Activated effector memory CD4-positive, alpha-beta T cell treated with Interleukin-2 at 50 U/mL for 16 hours (primary cell): ENCODE results near the gene SHISA7.
A peak's percentile ranks its signal among the peaks of the same experiment; 100 is the strongest.

Experiments used
- DNase-seq: peaks from one replicate; pipeline ENCODE4 v3.0.0-alpha.2; 2020

SHISA7 gene

DNA sequence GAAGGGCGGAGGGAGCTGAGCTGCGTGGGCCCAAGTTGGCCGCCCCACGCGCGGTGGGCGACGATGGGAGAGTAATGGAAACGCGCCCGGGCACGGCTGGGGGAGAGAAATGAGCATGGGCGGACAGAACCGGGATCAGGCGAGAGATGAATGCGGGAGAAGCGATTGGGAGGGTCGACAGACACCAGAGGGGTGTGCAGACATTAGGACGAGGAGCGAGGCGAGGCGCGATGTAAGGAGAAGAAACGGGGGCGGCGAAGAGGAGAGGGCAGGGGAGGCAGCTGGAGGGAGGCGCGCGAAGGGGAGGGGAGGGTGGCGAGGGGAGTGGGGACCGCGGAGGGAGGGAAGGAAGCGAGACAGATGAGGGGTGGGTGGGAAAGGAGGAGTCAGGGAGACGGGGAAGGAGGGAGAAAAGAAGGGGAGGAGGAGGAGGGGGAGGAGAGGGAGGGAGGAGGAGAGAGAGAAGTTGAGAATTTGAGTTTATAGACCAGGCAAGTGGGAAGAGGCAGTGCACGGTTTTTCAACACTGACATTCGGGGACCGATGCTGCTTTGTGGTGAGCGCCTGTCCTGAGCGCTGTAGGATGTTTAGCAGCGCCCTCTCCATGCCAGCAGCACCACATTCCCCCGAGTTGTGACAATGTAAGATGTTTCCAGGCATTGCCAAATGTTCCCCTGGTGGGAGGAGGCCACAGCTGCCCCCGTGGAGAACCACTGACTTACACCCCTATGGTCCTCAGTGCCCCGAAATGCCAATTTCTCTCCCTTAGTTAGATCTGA is at the start of gene SHISA7:
SHISA7 (minus strand) TSS at position 256 of the 779 bp plus-strand sequence. CDS start 437 bp downstream, outside the sequence.
- no peak for DNase-seq

DNA sequence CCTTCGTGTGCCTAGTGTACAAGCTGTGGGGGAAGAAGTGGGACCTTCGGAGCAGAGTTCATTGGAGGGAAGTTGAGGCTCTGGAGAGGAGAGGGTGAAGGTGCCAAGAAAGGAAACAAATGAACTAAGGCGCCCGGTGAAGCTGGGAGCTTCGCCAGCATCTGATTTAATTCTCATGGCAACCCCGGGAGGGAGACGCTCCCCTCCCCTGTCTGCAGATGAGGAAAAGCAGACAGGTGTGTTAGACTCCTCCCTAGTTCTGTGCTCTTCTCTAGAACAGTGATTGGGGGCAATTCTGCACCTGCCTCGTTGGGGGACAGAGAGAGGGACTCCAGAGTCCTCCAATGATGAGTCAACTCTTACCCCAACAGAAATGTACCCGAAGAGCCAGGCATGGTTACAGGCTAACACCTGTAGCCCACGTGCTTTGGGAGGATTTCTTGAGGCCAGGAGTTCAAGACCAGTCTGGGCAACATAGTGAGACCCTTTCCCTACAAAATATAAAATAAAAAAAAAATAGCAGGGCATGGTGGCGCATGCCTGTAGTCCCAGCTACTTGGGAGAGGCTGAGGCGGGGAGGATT is 49.4 kb upstream of the SHISA7 start:
- DNase-seq, result no peak

DNA sequence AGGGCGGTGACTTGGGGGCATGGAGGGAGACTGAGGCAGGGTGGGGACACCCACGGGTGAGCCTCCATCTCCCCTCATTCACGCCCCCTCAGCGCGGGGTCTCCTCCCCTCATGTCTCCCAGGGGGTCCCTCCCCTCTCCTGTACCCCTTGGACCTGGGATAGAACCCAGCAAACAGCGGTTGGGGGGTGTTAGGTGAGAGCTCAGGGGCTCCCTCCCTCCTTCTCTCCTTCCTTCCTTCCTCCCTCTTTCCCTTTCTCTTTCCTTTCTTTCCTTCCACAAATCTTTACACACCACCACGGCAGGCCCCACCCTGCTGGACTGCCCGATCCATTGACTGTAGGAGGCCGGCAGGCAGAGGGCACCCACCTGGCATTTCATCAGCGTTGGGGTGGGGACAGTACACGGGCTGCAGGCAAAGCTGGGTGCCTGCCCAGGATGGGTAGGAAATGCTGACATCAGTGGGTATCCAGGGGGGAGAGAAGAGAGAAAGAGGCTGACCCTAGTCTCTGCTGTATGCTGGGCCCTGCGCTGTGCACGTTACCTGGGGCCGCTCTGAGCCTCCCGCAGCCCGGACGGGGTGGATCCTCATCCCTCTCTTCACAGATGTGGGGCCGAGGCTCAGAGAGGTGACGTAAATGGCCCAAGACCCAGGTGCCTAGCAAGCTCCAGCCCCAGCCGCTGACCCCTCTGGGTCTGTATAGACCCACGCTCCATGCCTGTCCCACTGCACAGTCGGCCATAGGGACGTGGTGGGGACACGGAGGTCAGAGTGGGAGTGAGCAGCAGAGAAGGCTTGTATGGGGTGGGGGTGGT is 48.7 kb upstream of the SHISA7 start:
- no peak for DNase-seq

DNA sequence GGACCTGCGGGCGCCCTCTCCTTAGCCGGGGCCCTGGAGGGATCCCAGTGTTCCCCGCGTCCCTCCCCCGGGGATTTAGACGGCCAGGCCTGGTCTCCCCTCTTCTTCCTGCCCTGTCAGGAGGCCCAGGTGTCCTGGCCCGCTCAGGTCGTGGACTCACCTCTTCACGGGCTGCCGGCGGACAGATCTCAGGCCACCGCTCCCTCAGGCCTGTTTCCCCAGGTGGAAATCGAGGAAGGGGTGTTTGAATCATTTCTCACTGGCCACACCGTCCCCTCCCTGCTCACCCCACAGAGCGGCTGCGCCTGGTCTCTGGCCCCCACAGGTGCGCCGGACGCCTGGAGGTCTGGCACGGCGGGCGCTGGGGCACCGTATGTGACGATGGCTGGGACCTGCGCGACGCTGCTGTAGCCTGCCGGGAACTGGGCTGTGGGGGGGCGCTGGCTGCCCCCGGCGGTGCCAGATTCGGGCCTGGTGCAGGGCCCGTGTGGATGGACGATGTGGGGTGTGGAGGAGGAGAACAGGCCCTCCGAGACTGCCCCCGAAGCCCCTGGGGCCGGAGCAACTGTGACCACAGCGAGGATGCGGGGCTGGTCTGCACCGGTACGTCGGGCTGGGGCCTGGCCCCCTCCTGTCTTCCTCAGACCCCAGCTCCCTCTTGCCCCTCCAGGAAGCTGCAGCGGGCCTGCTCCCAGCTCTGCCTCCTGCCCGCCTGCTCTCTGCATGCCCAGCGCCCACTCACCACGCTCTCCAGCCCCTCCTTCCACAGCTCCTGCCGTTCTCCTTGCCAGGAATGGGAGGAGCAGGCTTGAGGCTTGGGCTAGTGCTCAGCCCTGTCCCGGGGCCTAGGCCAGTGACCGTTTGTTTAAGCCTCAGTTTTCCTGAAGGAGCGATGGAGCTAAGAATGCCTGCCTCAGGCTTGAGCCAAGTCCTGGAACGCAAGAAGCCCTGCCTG is 47.7 kb upstream of the SHISA7 start:
- DNase-seq, result no peak

DNA sequence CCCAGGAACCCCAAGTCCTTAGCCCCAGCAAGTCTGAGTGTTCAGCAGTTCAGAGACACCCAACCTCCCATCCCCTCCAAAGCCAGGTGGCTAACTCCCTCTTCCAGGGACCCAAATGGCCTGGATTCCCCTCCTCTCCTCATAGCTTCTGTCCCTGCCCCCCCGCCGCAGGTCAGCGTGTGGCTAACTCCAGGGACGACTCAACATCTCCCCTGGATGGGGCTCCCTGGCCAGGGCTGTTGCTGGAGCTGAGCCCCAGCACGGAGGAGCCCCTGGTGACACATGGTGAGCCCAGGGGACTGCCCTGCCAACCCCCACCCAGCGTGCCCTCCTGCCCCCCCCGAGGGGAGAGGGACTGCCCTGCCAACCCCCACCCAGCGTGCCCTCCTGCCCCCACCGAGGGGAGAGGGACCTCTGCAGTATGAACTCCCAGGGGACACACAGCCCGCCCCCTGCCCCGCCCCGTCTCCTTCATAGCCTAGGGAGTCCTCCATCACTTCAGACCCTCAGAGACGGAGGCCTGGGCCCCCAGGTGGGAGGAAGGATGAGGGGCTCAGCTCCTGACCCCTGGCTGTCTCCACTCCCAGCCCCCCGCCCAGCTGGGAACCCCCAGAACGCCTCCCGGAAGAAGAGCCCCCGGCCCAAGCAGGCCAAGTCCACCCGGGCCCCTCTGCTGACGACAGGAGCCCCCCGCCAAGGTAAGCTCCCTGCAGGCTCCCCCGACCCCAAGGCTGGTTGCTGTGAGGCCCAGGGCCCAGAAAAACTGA is 46.8 kb upstream of the SHISA7 start:
- DNase-seq, result no peak

DNA sequence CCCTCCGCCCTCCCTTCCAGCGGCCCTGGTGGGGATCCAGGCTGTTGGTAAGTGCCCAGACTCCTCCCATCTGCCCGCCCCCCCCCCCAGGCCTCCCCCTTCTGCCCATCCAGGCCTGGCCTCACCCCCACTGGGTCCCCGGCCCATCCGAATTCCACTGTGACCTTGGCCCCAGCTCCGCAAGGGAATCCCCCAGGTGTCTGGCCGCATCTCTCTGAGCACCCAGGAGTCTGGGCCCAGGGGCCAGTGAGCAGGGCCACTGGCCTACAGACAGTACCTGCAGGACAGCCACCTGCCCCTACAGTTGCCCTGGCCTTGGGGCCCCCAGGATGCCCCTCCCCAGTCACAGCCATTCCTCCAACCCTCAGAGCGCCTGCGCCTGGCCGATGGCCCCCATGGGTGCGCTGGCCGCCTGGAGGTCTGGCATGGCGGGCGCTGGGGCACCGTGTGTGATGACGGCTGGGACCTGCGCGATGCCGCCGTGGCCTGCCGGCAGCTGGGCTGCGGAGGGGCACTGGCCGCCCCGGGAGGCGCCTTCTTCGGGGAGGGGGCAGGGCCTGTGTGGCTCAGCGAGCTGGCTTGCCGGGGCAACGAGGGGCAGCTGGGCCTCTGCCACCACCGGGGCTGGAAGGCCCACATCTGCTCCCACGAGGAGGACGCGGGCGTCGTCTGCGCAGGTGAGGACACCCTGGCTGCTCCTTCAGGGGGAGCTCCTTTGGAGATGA is 46.0 kb upstream of the SHISA7 start:
- no peak for DNase-seq

DNA sequence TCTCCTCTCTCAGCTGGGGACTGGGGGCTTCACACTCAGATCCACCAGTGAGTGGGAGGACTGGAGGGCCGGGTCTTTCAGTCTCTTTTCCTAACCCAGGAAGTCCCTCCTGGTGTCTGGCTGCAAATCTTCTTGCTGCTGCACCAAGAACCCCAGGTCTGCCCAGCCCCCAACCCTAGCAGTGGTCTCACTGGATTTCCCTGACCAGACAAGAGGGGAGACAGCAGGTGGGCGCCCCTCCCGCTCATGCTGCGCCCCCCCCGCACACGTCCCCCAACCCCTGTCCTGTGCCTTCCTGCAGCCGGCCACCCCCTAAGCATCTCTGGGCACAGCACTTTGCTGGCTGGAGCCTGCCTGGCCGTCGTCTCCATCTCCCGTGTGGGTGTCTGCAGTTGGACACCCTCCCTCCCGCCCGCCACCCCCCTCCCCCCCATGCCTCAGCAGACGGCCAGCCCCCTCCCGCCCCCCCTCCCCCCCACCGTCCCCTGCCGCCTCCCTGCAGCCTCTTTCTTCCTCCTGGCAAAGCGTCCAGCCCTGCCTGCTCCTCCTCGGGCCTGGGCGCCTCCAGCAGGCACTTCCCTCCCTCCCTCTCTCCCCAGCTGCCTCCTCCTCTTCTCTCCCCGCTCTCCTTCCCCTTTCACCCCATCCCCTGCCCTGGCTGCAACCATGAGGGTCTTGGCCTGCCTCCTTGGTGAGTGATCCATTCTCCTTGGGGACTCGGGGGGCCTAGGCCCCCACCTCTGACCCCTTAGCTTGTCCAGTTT is 45.0 kb upstream of the SHISA7 start, which contains the start of gene SSC5D:
SSC5D (plus strand) TSS at position 513 of the 764 bp plus-strand sequence; CDS start at position 667, 154 bp downstream.
- no peak for DNase-seq

DNA sequence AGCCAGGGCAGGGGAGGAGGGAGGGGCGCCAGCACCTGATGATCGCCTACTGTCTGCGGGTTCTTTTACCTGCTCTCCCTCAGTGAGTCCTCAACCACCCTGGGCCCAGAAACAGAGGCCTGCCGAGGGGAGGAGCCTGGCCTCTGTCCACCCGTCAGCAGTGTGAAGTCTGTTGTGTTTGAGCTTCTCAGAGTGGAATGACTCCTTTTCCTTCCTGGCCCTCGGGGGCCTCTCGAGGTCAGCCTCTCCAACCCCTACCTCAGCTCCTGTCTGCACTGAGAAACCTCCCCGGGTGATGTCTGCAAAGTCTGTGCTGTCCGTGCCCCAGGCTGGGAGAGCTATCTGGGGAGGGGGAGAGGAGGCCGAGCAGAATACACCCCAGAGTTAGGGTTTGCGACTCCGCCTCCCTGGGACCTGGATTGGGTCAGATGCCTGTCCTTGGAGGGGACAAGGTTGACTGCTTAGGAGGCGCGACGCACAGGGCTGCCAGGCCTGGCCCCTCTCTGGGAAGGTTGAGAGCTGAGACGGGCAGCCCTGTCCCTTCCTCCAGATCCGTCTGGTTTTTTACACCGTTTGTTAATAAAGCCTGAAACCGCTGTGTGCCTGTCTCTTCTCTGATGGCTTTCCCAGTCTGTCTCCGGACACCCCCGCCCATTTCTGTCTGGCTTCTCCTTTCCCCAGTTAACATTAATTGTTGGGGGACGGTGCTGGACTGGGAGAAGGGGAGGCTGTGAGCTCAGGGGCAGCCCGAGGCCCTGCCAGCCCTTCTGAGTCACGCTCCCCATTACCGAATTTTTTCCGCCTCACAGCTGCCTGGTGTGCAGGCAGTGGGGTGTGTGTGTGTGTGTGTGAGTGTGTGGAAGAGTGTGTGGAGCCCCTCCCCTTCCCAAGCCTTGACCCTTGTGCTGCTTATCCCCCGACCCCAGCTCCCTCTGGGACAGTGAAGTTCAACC is 44.1 kb upstream of the SHISA7 start:
- DNase-seq, result no peak

DNA sequence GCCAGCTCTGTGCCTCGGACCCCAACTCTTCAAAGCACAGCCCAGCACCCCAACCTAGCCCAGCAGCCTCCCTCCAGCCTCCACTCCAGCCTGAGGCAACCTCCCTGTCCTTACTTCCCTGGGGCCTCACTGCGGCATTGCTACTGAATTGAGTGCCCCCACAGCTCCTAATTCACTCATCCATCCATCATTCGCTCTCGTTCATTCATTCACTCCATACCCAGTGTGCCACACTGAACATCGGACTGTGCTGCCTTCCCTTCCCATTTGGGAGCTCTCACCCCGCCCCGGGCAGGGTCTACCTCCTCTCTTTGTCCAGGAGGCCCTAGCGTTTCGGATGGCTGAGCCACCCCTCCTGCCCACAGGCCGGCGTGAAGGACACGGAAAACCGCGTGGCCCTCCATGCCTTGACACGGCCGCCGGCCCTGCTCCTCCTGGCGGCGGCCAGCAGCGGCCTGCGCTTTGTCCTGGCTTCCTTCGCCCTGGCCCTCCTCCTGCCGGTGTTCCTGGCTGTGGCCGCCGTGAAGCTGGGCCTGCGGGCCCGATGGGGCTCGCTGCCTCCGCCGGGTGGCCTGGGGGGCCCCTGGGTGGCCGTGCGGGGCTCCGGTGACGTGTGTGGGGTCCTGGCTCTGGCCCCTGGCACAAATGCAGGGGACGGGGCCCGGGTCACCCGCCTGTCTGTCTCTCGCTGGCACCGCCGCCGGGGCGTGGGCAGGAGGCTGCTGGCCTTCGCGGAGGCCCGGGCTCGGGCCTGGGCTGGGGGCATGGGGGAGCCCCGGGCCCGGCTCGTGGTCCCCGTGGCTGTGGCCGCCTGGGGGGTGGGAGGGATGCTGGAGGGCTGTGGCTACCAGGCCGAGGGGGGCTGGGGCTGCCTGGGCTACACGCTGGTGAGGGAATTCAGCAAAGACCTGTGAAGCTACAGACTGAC is 43.2 kb upstream of the SHISA7 start:
- no peak for DNase-seq

DNA sequence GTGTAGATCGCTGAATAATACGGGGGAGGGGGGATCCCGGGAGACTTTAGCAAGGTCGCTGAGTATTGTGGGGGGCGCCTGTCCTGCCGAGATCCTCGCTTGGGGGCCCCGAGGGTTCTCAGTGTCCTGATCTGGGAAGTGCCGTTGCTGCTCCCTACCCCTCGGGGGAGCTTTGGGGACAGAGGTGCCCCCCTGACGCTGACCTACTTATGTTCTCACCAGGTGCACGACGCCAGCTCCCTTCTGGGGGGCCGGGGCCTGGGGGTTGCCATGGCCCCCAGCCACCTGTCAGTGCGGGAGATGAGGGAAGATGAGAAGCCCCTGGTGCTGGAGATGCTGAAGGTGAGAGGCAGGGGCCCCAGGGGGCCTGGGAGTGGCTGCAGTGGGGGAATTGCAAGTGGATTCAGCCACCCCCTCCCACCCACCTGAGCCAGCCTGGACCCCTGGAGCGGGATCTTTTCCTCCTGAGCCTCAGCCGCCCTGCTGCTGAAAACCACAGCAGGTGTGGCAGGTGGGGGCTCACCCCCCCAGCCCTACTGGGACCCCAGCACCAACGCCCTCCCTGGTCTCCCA is 42.4 kb upstream of the SHISA7 start:
- no peak for DNase-seq

DNA sequence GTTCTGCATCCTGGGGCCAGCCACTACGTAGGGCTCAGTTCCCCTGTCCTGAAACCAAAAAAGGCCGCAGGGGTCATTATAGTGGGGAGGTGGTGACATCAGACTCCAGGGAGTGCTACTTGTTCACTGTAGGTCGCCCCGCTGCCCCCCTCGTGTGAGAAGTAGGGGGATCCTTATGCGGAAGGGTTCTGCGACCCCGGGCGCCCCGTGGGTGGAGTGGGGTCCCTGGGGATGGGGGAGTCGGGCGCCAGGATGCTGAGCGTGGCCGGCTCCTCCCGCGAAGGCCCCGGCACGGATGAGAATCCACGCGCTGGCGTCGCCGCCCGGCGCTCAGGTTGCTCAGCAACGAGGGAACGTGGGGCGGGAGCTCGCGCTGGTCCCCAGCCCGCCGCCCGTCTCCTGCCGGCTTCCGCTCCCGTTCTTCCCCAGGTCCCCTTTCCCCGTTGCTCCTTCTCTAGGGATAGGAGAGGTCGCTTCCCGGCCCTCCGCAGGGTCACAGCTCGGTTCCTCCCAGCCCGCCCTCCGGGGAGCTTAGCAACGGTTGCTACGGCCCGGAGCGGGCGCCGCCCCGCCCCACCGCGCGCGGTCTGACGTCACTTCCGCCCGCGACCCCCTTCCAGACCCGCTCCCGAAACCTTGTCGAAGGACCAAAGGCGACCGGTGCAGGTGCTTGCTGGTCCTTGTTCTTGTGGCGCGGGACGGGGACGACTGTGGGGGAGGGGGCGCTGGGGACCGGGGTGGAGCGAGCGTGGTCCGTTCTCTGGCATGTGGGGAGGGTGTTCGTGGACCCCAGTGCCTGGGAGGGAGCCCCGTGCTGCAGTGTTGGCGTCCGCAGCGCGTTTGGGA is 41.7 kb upstream of the SHISA7 start, which contains the start of gene NAT14:
NAT14 (plus strand) TSS at position 596 of the 846 bp plus-strand sequence. CDS start 521 bp downstream, outside the sequence.
- peak; percentile 43 for DNase-seq

DNA sequence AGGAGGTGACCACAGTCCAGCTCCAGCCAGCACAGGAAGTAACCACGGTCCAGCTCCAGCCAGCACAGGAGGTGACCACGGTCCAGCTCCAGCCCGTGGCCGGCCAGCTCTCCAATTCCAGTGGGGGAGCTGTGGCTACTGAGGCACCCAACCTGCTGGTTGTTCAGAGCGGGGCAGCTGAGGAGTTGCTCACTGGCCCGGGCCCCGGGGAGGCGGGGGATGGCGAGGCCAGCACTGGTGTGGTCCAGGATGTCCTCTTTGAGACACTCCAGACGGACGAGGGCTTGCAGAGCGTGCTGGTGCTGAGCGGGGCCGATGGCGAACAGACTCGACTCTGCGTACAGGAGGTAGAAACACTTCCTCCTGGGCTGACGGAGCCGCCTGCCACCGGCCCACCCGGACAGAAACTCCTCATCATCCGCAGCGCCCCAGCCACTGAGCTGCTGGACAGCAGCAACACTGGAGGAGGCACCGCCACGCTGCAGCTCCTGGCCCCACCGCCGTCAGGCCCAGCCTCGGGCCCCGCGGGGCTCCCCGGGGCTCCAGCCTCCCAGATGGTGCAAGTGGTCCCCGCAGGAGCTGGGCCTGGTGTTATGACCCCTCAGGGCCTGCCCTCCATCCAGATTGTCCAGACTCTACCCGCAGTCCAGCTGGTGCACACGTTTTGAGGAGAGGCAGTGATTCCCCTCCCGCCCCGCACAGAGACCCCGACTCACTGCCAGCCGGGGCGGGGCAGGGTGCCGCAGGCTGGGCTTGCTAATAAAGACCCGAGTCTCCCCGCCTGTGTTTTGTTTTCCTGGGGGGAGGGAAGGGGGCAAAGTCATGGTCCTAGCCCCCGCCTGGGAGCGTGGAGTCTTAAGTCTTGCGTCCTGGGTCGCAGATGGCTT is 40.8 kb upstream of the SHISA7 start:
- no peak for DNase-seq

DNA sequence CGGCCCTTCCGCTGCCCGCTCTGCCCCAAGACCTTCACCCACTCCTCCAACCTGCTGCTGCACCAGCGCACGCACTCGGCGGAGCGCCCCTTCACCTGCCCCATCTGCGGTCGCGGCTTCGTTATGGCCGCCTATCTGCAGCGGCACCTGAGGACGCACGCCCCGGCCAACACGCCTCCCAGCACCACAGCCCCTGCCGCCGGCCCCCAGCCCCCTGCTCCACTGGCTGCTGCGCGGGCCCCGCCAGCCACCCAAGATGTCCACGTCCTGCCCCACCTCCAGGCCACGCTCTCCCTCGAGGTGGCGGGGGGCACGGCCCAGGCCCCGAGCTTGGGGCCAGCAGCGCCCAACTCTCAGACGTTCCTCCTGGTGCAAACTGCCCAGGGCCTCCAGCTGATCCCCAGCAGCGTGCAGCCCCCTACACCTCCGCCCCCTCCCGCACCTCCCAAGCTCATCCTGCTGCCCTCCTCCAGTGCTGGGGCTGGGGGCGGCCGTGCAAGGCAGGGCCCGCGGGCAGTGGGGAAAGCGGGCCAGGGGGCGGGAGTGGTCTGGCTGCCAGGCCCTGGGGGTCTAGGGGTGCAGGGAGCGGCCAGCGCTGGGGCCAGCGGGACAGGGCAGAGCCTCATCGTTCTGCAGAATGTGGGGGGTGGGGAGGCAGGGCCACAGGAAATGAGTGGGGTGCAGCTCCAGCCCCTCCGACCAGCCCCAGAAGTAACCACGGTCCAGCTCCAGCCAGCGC is 40.0 kb upstream of the SHISA7 start:
- no peak for DNase-seq
